AG04449 (cell line): ENCODE results near the gene MARCHF7.
"Not testable (repeated sequence)": the region's sequence is repeated elsewhere in the genome, so short reads cannot be mapped to it uniquely, and the experiment has no call there.

Source experiments
- CTCF ChIA-PET: fragments of 350-600 bp; formaldehyde crosslinking; extraction: SDS; loops from one replicate; lab custom pipeline; 2021; ENCODE audit warnings: antibody characterized with exemption; lab: Yijun Ruan, JAX
- POLR2A ChIA-PET: fragments of 400-600, 350-600 bp; formaldehyde crosslinking; extraction: SDS; loops from one replicate; lab custom pipeline; 2020; ENCODE audit warnings: antibody characterized with exemption, inconsistent platforms; lab: Yijun Ruan, JAX
- DNase-seq: peaks from one replicate; pipeline ENCODE4 v3.0.0-alpha.2; 2010; ENCODE audit warnings: low read depth, low spot score
- H3K4me3 ChIP-seq: 2 replicates; pipeline ENCODE4 v1.5.1; 2011; ENCODE audit warnings: low read depth, mild to moderate bottlenecking, control low read depth, low read length
- TF ChIP-seq, protein P1 (sequence below): IDR thresholded peaks from one replicate; pipeline ENCODE4 v1.5.1; 2011; ENCODE audit warnings: mild to moderate bottlenecking, moderate library complexity, low read length, control low read depth, inconsistent platforms; ENCODE audit not compliant: insufficient read depth; ENCODE audit errors: missing control alignments

MARCHF7 gene

DNA sequence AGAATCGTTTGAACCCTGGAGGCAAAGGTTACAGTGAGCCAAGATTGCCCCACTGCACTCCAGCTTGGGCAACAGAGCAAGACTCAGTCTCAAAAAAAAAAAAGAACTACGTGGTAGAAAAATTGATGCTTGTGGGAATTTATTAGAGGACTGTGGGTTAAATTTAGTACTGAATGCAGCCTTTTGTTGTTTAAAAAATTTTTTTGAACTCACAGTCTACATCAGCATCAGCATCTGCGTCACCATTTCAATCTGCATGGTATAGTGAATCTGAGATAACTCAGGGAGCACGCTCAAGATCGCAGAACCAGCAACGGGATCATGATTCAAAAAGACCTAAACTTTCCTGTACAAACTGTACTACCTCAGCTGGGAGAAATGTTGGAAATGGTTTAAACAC, 30.5 kb downstream of the MARCHF7 start:
- TF ChIP-seq, protein P1, sequence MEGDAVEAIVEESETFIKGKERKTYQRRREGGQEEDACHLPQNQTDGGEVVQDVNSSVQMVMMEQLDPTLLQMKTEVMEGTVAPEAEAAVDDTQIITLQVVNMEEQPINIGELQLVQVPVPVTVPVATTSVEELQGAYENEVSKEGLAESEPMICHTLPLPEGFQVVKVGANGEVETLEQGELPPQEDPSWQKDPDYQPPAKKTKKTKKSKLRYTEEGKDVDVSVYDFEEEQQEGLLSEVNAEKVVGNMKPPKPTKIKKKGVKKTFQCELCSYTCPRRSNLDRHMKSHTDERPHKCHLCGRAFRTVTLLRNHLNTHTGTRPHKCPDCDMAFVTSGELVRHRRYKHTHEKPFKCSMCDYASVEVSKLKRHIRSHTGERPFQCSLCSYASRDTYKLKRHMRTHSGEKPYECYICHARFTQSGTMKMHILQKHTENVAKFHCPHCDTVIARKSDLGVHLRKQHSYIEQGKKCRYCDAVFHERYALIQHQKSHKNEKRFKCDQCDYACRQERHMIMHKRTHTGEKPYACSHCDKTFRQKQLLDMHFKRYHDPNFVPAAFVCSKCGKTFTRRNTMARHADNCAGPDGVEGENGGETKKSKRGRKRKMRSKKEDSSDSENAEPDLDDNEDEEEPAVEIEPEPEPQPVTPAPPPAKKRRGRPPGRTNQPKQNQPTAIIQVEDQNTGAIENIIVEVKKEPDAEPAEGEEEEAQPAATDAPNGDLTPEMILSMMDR, result no peak
- POLR2A ChIA-PET, result no interaction called here
- CTCF ChIA-PET, result interaction anchor here (0.6 to 2.4 kb wide), 2 partner anchors 11 to 529 kb away, joined by 3 to 7 read pairs; no protein-coding TSS in a partner anchor
- no peak for DNase-seq
- H3K4me3 ChIP-seq, result no peak overlapping the region

DNA sequence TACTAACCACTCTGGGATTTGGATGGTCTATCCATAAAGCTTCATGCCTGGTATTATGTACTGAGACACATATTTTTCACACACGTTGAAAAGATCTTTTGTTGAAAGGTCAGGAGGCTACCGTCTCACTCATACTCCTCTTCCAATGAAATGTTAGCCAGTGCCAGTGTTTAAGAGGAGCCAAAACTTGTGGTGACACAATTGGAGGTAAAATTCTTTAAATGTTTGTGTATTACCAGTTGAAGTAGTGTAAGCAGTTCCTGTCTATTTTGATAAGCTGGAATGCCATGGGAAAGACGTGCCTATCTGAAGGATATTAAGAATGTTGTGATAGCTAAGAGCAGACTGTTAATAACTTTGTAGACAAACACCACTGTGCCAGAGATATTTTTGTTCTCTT, 32.1 kb downstream of the MARCHF7 start:
- POLR2A ChIA-PET, result interaction anchor here (0.7 kb wide), 1 partner anchor 23 kb away, joined by 4 read pairs; no protein-coding TSS in a partner anchor
- CTCF ChIA-PET, result interaction anchor here (2.4 kb wide), 1 partner anchor 9 kb away, joined by 7 read pairs; no protein-coding TSS in a partner anchor
- no peak overlapping the region for H3K4me3 ChIP-seq
- peak; percentile 24 for DNase-seq
- TF ChIP-seq, protein P1, result no peak

DNA sequence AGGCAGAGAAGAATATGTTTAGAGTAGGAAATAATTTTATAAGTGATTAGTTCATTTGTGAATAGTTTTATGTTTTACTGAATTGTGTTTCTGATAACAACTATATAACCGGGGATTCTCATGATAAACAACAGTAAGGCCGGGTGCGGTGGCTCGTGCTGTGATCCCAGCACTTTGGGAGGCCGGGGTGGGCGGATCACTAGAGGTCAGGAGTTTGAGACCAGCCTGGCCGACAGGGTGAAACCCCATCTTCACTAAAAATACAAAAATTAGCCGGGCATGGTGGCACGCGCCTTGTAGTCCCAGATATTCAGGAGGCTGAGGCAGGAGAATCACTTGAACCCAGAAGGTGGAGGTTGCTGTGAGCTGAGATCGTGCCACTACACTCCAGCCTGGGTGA, 32.9 kb downstream of the MARCHF7 start:
- POLR2A ChIA-PET, H3K4me3 ChIP-seq, DNase-seq, CTCF ChIA-PET: not testable (repeated sequence)

DNA sequence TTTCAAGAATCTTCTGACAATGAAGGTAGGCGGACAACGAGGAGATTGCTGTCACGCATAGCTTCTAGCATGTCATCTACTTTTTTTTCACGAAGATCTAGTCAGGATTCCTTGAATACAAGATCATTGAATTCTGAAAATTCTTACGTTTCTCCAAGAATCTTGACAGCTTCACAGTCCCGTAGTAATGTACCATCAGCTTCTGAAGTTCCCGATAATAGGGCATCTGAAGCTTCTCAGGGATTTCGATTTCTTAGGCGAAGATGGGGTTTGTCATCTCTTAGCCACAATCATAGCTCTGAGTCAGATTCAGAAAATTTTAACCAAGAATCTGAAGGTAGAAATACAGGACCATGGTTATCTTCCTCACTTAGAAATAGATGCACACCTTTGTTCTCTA, 35.8 kb downstream of the MARCHF7 start:
- ChIA-PET CTCF (interaction anchor here (1.1 to 1.3 kb wide), 2 partner anchors 10 to 16 kb away, joined by 3 to 4 read pairs; no protein-coding TSS in a partner anchor), POLR2A (interaction anchor here (0.8 kb wide), 1 partner anchor 10 kb away, joined by 3 read pairs; no protein-coding TSS in a partner anchor)
- DNase-seq, result no peak
- no peak overlapping the region for H3K4me3 ChIP-seq
- TF ChIP-seq, protein P1, result no peak

DNA sequence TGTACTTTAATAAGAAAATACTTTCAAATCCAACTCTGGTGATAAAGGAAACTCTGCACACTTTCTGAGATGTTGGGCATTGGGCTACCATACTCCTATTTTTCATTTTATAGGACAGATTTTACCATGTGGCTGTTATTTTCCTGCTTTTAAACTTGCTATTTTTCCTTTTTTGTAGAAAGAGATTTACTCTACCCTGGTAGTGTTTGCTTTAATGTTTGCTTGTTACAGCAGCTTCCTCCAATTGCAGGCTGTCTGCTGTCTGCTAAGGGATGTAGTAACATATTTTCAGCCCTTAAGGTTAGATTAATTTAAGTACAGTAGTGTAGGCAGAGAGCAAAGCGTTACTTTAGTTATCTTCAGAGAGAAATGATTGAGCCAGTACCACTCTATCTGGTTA, 38.6 kb downstream of the MARCHF7 start:
- DNase-seq, result no peak
- H3K4me3 ChIP-seq, result no peak overlapping the region
- ChIA-PET POLR2A (no interaction called here), CTCF (no interaction called here)
- TF ChIP-seq, protein P1, result no peak

DNA sequence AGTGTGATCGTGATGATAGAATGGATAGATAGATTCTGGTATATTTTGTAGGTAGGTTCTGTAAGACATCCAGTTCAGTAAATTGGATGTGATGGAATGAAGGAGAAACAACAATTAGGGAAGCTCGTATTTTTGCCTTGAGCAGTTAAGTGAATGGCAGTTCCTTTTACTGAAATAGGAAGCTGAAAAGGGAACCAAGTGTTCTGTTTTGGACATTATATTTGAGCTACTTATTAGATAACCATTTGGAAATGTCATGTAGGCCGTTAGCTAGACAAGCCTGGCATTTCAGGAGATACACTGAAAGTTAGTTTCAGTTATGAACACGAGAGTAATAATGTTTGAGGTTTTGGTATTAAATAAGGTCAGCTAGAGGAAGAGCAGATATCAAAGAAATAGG, 41.5 kb downstream of the MARCHF7 start:
- ChIA-PET CTCF (interaction anchor here (1.6 to 2.1 kb wide), 2 partner anchors 9 to 10 kb away, joined by 7 read pairs; no protein-coding TSS in a partner anchor), POLR2A (no interaction called here)
- TF ChIP-seq, protein P1, result no peak
- no peak overlapping the region for H3K4me3 ChIP-seq
- no peak for DNase-seq

DNA sequence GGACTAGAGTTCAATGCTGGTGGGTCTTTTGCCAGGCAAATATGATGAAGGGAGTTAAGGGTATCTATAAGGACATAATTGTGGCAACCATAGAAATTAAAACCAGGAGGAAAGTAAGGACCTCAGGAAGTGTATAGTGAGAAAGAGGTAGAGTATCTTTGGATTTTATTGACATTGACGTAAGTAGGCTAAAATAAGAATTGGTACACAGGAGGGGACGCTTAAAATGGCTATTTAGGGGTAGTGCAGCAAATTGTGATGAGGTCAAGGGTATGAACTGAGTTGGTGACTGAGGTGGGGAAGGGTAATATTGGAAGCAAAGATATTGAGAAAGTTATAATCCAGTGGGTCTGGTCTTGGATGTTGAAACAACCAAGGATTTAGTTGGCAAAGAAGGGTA, 42.7 kb downstream of the MARCHF7 start:
- no peak for DNase-seq
- POLR2A ChIA-PET, result no interaction called here
- CTCF ChIA-PET, result no interaction called here
- TF ChIP-seq, protein P1, result no peak
- H3K4me3 ChIP-seq, result no peak overlapping the region
